Right lobe of liver (tissue), 6 donors: ENCODE measurements around the gene RIPK4. TPM values are rescaled to one million over a fixed set of nuclear protein-coding genes. Genes with fewer than 3 reads are reported as not detected.

ENCODE experiments used
- ATAC-seq, 4 donors: fragments of 200-7000 bp; cut with Tn5 transposase; one replicate each; pipeline ENCODE4 v1.9.1; 2020; ENCODE audit warnings: mild to moderate bottlenecking in 4 of 4, moderate library complexity in 4 of 4
- DNase-seq, 3 donors: peaks; one replicate each; pipeline ENCODE4 v3.0.0-alpha.2; 2020
- H3K27ac ChIP-seq, 3 donors: fragments of 200-600 bp; one replicate each; pipeline ENCODE4 v1.8.0; 2022
- H3K27me3 ChIP-seq, 2 donors: fragments of 200-600 bp; one replicate each; pipeline ENCODE4 v1.8.0; 2022
- H3K36me3 ChIP-seq, 4 donors: fragments of 200-600 bp; sonication (generic) in 1 of 4; one replicate each; pipeline versions ENCODE4 v1.5.1 to v1.8.0; 2017 to 2022; ENCODE audit warnings: control low read depth in 1 of 4
- H3K4me1 ChIP-seq, 4 donors: fragments of 200-600 bp; sonication (generic) in 1 of 4; one replicate each; pipeline versions ENCODE4 v1.5.1 to v1.8.0; 2017 to 2022; ENCODE audit warnings: control low read depth in 1 of 4
- H3K4me3 ChIP-seq, 3 donors: fragments of 200-600 bp; one replicate each; pipeline ENCODE4 v1.8.0; 2022
- H3K9me3 ChIP-seq, 4 donors: fragments of 200-600 bp; sonication (generic) in 1 of 4; one replicate each; pipeline versions ENCODE4 v1.5.1 to v1.8.0; 2017 to 2022; ENCODE audit warnings: control low read depth in 1 of 4
- POLR2A ChIP-seq: fragments of 450-650 bp; IDR thresholded peaks from one replicate; pipeline ENCODE4 v1.6.1; 2017; ENCODE audit warnings: antibody characterized with exemption, mild to moderate bottlenecking
- whole genome bisulfite sequencing: methylation state at CpG from one replicate; pipeline ENCODE4 v1.1.6; 2018; ENCODE audit warnings: low coverage, low lambda C conversion rate; ENCODE audit not compliant: insufficient coverage; ENCODE audit errors: missing lambda C conversion rate; 5-methylcytosine and 5-hydroxymethylcytosine counted together
- intact Hi-C, 2 donors: fragments of 100-400 bp; cut with DNase I; formaldehyde crosslinking; loops; one replicate each; pipeline versions ENCODE4 v1.11.2 to v1.14.1; 2022
- total RNA-seq, 6 experiments: library from RNA; depleted of rRNA in 2 of 6; stranded (reverse); fragments of >200 nt in 2 of 6; fragmentation: NEBNext Ultra II Directional in 3 of 6; extraction: Animal tissue kit (Norgen Biotek cat#: 25700) in 3 of 6; gene quantifications; one replicate each; pipeline versions ENCODE4 v1.1.0 to v1.2.4, GENCODE V29; 2016 to 2023
- TF ChIP-seq, protein P1 (sequence below), 4 donors: fragments of 200-600 bp in 3 of 4; fragments of 450-650 bp in 1 of 4; IDR thresholded peaks; one replicate each; pipeline versions ENCODE4 v1.5.1 to v1.8.0; 2016 to 2022; ENCODE audit warnings: antibody characterized with exemption in 4 of 4, mild to moderate bottlenecking in 2 of 4
- donor health status: DM: no; HTN: yes; CAD: no.
- donor health status: DM: no; HTN: no; CAD: no.
- donor health status: DM: no; HTN: no; CAD: no.
- donor health status: DM: no; HTN: yes; CAD: no.
- donor health status: DM: no; HTN: yes; CAD: no.

Gene RIPK4
- total RNA-seq, 6 experiments from 2014 or later, result 6.7 to 18.7 (median 12.7) TPM

DNA sequence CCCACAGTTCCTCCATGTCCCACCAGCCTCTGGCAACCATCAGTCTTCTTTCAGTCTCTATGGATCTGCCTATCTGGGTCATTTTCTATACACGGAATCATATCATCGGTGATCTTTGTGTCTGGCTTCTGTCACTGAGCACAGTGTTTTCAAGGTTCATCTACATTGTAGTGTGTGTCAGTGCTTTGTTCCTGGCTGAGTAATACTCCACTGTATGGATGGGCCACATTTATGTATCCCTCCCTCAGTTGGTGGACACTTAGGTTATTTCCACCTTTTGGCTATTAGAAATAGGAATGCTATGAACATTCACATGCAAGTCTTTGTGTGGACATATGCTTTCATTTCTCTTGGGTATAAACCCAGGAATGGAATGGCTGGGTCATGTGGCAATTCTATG, 46.6 kb downstream of the RIPK4 start:
- Histone ChIP-seq H3K4me3 (no peak overlapping the region), H3K27me3 (no peaks in the 10 kb centered on the region), H3K4me1 (peaks cover 0 to 14% (median 4%) of the 10 kb centered on the region in 4 donors), H3K27ac (no peak overlapping the region), H3K9me3 (no peaks in the 10 kb centered on the region), H3K36me3 (no peaks in the 10 kb centered on the region)
- DNase-seq (no peak), ATAC-seq (no peak)
- TF ChIP-seq, protein P1, sequence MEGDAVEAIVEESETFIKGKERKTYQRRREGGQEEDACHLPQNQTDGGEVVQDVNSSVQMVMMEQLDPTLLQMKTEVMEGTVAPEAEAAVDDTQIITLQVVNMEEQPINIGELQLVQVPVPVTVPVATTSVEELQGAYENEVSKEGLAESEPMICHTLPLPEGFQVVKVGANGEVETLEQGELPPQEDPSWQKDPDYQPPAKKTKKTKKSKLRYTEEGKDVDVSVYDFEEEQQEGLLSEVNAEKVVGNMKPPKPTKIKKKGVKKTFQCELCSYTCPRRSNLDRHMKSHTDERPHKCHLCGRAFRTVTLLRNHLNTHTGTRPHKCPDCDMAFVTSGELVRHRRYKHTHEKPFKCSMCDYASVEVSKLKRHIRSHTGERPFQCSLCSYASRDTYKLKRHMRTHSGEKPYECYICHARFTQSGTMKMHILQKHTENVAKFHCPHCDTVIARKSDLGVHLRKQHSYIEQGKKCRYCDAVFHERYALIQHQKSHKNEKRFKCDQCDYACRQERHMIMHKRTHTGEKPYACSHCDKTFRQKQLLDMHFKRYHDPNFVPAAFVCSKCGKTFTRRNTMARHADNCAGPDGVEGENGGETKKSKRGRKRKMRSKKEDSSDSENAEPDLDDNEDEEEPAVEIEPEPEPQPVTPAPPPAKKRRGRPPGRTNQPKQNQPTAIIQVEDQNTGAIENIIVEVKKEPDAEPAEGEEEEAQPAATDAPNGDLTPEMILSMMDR (IDR thresholded peaks at IDR 0.05), result no peak
- TF ChIP-seq POLR2A, result no peak
- WGBS, result 88% methylated on average over 2 of the region's 2 CpGs
- intact Hi-C loops, result no loop called here

DNA sequence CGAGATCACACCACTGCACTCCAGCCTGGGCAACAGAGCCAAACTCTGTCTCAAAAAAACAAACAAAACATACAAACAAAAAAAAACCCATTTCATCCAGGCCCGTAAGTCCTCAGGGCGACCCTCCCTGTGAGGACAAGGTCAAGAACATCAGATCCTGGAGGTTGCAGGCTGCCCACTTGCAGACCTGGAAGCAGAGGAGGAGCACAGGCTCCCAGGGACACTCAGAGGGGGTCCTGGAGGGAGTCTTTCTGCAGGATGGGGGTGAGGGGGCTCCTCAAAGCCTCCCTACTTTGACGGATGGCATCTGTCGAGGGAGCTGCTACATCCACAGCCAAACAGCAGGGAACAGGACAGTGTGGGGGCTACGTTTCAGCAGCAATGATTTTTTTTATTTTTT, 47.2 kb downstream of the RIPK4 start:
- WGBS, result 54% methylated on average over 4 of the region's 6 CpGs

GRCh38 chr21:41717573-41718330, 49.1 kb downstream of the RIPK4 start:
- no peak overlapping the region for H3K27ac ChIP-seq
- H3K4me3 ChIP-seq, result no peak overlapping the region
- no peaks in the 10 kb centered on the region for H3K27me3 ChIP-seq
- intact Hi-C loops, result no loop called here
- ATAC-seq (no peak), DNase-seq (no peak)
- no peaks in the 10 kb centered on the region for H3K36me3 ChIP-seq
- 76% methylated on average over 9 of the region's 15 CpGs for WGBS
- H3K4me1 ChIP-seq, result peaks cover 0 to 26% (median 4%) of the 10 kb centered on the region in 4 donors
- no peak for TF ChIP-seq POLR2A
- TF ChIP-seq, protein P1 (IDR thresholded peaks at IDR 0.05), result no peak
- H3K9me3 ChIP-seq, result no peaks in the 10 kb centered on the region

More for the DNA sequence above, 47.2 kb downstream of the RIPK4 start:
- DNase-seq (no peak), ATAC-seq (no peak)
- H3K27me3 ChIP-seq, result no peaks in the 10 kb centered on the region
- peaks cover 0 to 16% (median 4%) of the 10 kb centered on the region in 4 donors for H3K4me1 ChIP-seq
- H3K9me3 ChIP-seq, result no peaks in the 10 kb centered on the region
- TF ChIP-seq, protein P1 (IDR thresholded peaks at IDR 0.05), result no peak
- no peaks in the 10 kb centered on the region for H3K36me3 ChIP-seq
- intact Hi-C loops, result no loop called here
- H3K4me3 ChIP-seq, result no peak overlapping the region
- no peak overlapping the region for H3K27ac ChIP-seq

DNA sequence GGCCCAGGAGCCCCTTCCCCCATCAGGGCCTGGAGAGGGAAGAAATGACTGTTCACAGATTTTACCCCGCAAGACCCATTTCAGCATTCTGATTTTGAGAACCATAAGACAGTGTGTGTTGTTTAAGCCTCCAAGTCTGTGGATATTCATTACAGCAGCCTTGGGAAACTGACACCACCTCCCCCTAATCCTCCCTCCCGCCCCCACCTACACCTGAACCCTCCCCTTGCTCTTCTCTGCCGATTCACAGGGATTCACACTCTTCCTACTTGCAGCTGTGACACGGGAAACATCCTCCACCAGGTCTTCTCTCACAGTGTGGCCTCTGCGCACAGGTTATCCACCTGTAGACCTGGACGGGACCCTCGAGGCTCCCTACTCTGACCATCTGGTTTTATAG, 50.1 kb downstream of the RIPK4 start:
- intact Hi-C loops, result no loop called here
- 61% methylated on average over 6 of the region's 7 CpGs for WGBS
- ATAC-seq, result no peak
- Histone ChIP-seq H3K9me3 (no peaks in the 10 kb centered on the region), H3K27ac (no peak overlapping the region), H3K4me3 (no peak overlapping the region), H3K36me3 (no peaks in the 10 kb centered on the region), H3K27me3 (no peaks in the 10 kb centered on the region), H3K4me1 (peaks cover 0 to 26% (median 4%) of the 10 kb centered on the region in 4 donors)
- TF ChIP-seq POLR2A, result no peak
- TF ChIP-seq, protein P1 (IDR thresholded peaks at IDR 0.05), result no peak
- no peak for DNase-seq
